ENCODE data around the gene RAB20.

DNA sequence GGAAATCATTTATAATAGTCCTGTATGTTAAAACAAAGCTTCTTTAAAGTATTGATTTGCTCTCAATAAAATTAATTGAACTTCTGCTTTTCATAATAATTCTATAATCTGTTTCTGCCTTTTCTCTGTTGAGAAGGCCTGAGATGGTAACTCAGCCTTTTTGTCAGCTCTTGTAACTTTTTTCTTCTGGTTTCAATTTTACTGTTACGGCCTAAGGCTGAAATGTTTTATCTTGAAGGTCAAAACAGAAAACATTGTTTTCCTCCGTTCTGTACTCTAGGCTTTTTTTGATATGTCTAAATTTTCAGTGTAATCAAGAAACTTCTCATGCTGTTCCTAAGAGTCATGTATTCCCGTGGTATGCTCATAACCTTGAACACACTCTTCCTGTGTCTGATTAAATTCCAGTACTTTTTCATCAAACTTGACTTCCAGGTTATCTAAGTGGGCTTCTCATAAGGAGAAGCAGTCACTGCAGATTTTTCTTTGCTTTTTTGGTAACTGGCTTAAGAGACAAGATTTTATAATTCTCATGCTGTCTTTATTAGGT, 46.2 kb upstream of the RAB20 start:
- TF ChIP-seq EZH2 (IDR thresholded peaks at IDR 0.05; ENCODE audit: insufficient read depth, poor library complexity, severe bottlenecking) (no peak), EZH2phosphoT487 (IDR thresholded peaks at IDR 0.05; ENCODE audit: insufficient read depth, low read depth) (no peak)
